Measurements from ENCODE around the gene CTDP1.
"Not testable (repeated sequence)": the region's sequence is repeated elsewhere in the genome, so short reads cannot be mapped to it uniquely, and the experiment has no call there.

GRCh38 chr18:79694206-79694894, 14.7 kb downstream of the CTDP1 start:
- TF ChIP-seq, protein P1, sequence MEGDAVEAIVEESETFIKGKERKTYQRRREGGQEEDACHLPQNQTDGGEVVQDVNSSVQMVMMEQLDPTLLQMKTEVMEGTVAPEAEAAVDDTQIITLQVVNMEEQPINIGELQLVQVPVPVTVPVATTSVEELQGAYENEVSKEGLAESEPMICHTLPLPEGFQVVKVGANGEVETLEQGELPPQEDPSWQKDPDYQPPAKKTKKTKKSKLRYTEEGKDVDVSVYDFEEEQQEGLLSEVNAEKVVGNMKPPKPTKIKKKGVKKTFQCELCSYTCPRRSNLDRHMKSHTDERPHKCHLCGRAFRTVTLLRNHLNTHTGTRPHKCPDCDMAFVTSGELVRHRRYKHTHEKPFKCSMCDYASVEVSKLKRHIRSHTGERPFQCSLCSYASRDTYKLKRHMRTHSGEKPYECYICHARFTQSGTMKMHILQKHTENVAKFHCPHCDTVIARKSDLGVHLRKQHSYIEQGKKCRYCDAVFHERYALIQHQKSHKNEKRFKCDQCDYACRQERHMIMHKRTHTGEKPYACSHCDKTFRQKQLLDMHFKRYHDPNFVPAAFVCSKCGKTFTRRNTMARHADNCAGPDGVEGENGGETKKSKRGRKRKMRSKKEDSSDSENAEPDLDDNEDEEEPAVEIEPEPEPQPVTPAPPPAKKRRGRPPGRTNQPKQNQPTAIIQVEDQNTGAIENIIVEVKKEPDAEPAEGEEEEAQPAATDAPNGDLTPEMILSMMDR (IDR thresholded peaks at IDR 0.05 in 2 of 3, conservative IDR thresholded peaks at IDR 0.05 in 1 of 3; ENCODE audit: borderline replicate concordance in 1 of 3, insufficient read depth in 1 of 3, low read depth in 2 of 3, low read length in 2 of 3), result not testable (repeated sequence)
- not testable (repeated sequence) for TF ChIP-seq RAD21 (IDR thresholded peaks at IDR 0.05; ENCODE audit: low read depth); EZH2phosphoT487 (IDR thresholded peaks at IDR 0.05; ENCODE audit: borderline replicate concordance); POLR2AphosphoS5 (IDR thresholded peaks at IDR 0.05; ENCODE audit: low read depth, low read length); YY1 (IDR thresholded peaks at IDR 0.05; ENCODE audit: extremely low read depth, insufficient replicate concordance, low read depth, low read length); POLR2A (IDR thresholded peaks at IDR 0.05; ENCODE audit: borderline replicate concordance, extremely low read depth, insufficient read depth, insufficient read length); JUND (IDR thresholded peaks at IDR 0.05)
